Breast epithelium (tissue), 4 donors: ENCODE data around the gene CAMK2B. TPM values are rescaled to one million over a fixed set of nuclear protein-coding genes. Genes with fewer than 3 reads are reported as not detected.

Experiments
- DNase-seq, 2 donors: peaks; one replicate each; pipeline ENCODE4 v3.0.0-alpha.2; 2019; ENCODE audit warnings: low spot score in 2 of 2
- H3K27ac ChIP-seq, 2 donors: fragments of 200-600 bp; sonication (generic) in 1 of 2; one replicate each; pipeline ENCODE4 v1.5.1; 2016 to 2019; ENCODE audit warnings: mild to moderate bottlenecking in 1 of 2
- H3K27me3 ChIP-seq, 2 donors: fragments of 200-600 bp; sonication (generic) in 1 of 2; one replicate each; pipeline versions ENCODE4 v1.5.1 to v1.6.0; 2017 to 2019; ENCODE audit warnings: control low read depth in 1 of 2, mild to moderate bottlenecking in 1 of 2
- H3K36me3 ChIP-seq: fragments of 200-600 bp; one replicate; pipeline ENCODE4 v1.5.1; 2019
- H3K4me1 ChIP-seq, 2 donors: fragments of 200-600 bp; sonication (generic); one replicate each; pipeline ENCODE4 v1.5.1; 2016 to 2019; ENCODE audit warnings: control low read depth in 1 of 2
- H3K4me3 ChIP-seq, 3 donors: fragments of 200-600 bp; sonication (generic); 1 replicate in 2 of 3; 2 replicates in 1 of 3; pipeline ENCODE4 v1.5.1; 2016 to 2019; ENCODE audit warnings: mild to moderate bottlenecking in 3 of 3, moderate library complexity in 2 of 3
- H3K9me3 ChIP-seq, 2 donors: fragments of 200-600 bp; sonication (generic) in 1 of 2; one replicate each; pipeline ENCODE4 v1.5.1; 2016 to 2019; ENCODE audit warnings: control low read depth in 1 of 2
- POLR2A ChIP-seq: fragments of 450-650 bp; IDR thresholded peaks from one replicate; pipeline ENCODE4 v1.6.1; 2016; ENCODE audit warnings: antibody characterized with exemption, mild to moderate bottlenecking, moderate library complexity
- POLR2AphosphoS5 ChIP-seq, 3 donors: sonication (generic); formaldehyde crosslinking; IDR thresholded peaks; one replicate each; pipeline ENCODE4 v1.6.1; 2017; ENCODE audit warnings: antibody characterized with exemption in 3 of 3
- intact Hi-C: fragments of 100-400 bp; cut with DNase I; formaldehyde crosslinking; loops from one replicate; pipeline ENCODE4 v1.15.1; 2023; ENCODE audit warnings: low total_unique reads
- total RNA-seq, 3 donors: library from RNA; depleted of rRNA; stranded (reverse); fragments of >200 nt; gene quantifications; one replicate each; pipeline ENCODE4 v1.1.0, GENCODE V29; 2016
- TF ChIP-seq, protein P1 (sequence below), 3 donors: fragments of 450-650 bp; IDR thresholded peaks; one replicate each; pipeline ENCODE4 v1.5.1; 2016 to 2017; ENCODE audit warnings: antibody characterized with exemption in 3 of 3, mild to moderate bottlenecking in 3 of 3, moderate library complexity in 3 of 3

CAMK2B gene
- total RNA-seq, 3 donors from 2014 or later, result 2.0 to 9.2 TPM; not detected in 1

DNA sequence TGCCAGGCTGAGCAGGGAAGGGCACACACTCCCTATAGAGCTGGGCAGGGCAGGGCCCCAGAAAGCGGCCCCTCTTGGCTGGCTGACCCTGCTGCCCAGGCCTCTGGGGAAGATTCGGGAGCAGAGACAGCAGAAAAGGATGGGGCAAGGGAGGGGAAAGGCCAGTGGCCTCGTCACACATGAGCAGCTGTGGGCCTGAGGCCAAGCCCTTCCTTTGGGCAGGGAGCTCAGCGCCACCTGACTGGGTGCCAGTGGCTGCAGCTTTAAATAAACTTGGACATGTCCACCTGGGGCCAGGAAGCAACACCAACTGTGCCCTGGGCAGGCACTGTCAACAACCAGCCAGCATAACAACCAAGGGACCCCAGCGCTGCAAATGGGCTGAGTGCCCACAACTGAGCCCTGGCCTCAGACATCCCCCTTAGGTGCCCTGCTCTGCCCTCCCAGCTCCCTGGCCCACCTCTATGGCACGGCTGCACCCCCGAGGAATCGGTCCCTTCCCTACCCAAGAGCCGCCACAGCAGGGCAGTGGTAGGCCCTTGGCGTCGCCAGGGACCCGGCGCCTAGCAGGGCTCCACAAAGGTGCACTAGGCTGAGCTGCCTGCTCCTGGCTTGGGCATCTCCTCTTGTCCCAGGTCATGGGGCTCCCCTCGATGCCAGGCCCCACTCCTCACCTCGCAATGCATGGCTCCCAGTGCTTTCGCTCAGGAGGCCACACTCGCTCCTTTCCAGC, 2.6 kb downstream of the CAMK2B start:
- H3K4me3 ChIP-seq, result no peak overlapping the region
- TF ChIP-seq POLR2AphosphoS5 (IDR thresholded peaks at IDR 0.05) (no peak), POLR2A (no peak)
- TF ChIP-seq, protein P1, sequence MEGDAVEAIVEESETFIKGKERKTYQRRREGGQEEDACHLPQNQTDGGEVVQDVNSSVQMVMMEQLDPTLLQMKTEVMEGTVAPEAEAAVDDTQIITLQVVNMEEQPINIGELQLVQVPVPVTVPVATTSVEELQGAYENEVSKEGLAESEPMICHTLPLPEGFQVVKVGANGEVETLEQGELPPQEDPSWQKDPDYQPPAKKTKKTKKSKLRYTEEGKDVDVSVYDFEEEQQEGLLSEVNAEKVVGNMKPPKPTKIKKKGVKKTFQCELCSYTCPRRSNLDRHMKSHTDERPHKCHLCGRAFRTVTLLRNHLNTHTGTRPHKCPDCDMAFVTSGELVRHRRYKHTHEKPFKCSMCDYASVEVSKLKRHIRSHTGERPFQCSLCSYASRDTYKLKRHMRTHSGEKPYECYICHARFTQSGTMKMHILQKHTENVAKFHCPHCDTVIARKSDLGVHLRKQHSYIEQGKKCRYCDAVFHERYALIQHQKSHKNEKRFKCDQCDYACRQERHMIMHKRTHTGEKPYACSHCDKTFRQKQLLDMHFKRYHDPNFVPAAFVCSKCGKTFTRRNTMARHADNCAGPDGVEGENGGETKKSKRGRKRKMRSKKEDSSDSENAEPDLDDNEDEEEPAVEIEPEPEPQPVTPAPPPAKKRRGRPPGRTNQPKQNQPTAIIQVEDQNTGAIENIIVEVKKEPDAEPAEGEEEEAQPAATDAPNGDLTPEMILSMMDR (IDR thresholded peaks at IDR 0.05), result no peak
- H3K4me1 ChIP-seq, result no peaks in the 10 kb centered on the region
- no peak overlapping the region for H3K27ac ChIP-seq
- no peaks in the 10 kb centered on the region for H3K9me3 ChIP-seq
- intact Hi-C loops, result no loop called here
- H3K36me3 ChIP-seq, result no peaks in the 10 kb centered on the region
- peaks cover 0 to 24% of the 10 kb centered on the region in 2 donors for H3K27me3 ChIP-seq
- no peak for DNase-seq

DNA sequence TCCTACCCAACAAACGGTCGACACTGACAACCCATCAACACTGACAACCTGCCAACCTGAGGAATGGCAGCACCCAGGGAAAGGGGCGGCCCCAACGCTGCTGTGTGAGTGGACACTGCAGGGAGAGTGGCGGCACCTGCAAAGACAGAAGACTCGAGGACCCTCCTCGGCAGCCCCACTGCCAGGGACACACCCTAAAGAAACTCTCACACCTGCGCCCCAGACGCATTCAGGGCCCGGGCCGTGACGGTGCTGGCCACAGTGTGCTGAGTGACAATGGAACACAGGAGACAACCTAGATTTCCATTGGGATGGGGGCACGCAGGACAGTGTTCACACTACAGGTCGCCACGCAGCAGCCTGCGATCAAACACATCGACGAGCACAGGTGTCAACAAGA, 3.6 kb downstream of the CAMK2B start:
- TF ChIP-seq POLR2A, result no peak
- TF ChIP-seq, protein P1 (IDR thresholded peaks at IDR 0.05), result no peak
- no peak for TF ChIP-seq POLR2AphosphoS5 (IDR thresholded peaks at IDR 0.05)
- intact Hi-C loops, result no loop called here
- no peak overlapping the region for H3K27ac ChIP-seq

DNA sequence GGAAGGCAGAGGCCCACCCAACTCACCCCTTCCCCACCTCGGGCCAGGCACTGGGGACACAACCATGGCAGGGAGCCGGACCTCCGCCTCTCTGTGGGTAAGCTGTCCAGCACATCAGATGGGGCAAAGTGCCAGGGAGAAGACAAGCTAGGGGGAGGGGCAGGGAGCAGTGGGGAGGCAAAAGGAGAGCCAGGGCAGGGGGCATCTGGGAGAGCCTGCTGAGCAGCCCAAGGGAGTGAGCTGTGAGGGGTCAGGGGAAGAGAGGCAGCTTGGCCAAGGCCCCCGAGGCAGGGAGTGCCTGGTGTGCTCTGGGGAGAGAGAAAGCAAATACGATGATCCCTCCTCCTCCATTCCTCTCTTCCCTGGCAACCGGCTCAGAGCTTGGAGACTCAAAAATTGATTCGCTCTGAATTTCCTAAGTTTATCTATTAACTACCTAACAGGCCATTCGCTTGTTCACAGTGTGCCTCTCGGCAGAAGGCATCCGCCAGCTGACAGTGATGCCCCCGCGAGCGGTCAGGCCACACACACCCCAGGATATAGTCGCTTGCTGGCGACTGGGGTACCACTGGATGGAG, 4.5 kb downstream of the CAMK2B start:
- intact Hi-C loops, result no loop called here
- H3K9me3 ChIP-seq, result no peaks in the 10 kb centered on the region
- no peak for TF ChIP-seq POLR2A
- TF ChIP-seq, protein P1 (IDR thresholded peaks at IDR 0.05), result no peak
- no peak for TF ChIP-seq POLR2AphosphoS5 (IDR thresholded peaks at IDR 0.05)
- H3K27me3 ChIP-seq, result peaks cover 0 to 13% of the 10 kb centered on the region in 2 donors
- no peak overlapping the region for H3K27ac ChIP-seq
- H3K36me3 ChIP-seq, result no peaks in the 10 kb centered on the region
- no peak overlapping the region for H3K4me3 ChIP-seq
- no peak for DNase-seq
- no peaks in the 10 kb centered on the region for H3K4me1 ChIP-seq

More for the DNA sequence above, 3.6 kb downstream of the CAMK2B start:
- no peaks in the 10 kb centered on the region for H3K9me3 ChIP-seq
- no peak overlapping the region for H3K4me3 ChIP-seq
- DNase-seq, result no peak
- no peaks in the 10 kb centered on the region for H3K36me3 ChIP-seq
- H3K4me1 ChIP-seq, result no peaks in the 10 kb centered on the region
- peaks cover 0 to 22% of the 10 kb centered on the region in 2 donors for H3K27me3 ChIP-seq

- H3K9me3 ChIP-seq, result peaks cover 0 to 7% of the 10 kb centered on the region in 2 donors
- no peak for DNase-seq
- H3K4me1 ChIP-seq, result no peaks in the 10 kb centered on the region
- TF ChIP-seq POLR2A (no peak), POLR2AphosphoS5 (IDR thresholded peaks at IDR 0.05) (no peak)
- TF ChIP-seq, protein P1 (IDR thresholded peaks at IDR 0.05), result no peak
- H3K36me3 ChIP-seq, result no peaks in the 10 kb centered on the region
- no peak overlapping the region for H3K27ac ChIP-seq
- peaks cover 0 to 12% of the 10 kb centered on the region in 2 donors for H3K27me3 ChIP-seq
- intact Hi-C loops, result no loop called here
- H3K4me3 ChIP-seq, result no peak overlapping the region
Observed at GRCh38 chr7:44320141-44320540, 5.3 kb downstream of the CAMK2B start.

DNA sequence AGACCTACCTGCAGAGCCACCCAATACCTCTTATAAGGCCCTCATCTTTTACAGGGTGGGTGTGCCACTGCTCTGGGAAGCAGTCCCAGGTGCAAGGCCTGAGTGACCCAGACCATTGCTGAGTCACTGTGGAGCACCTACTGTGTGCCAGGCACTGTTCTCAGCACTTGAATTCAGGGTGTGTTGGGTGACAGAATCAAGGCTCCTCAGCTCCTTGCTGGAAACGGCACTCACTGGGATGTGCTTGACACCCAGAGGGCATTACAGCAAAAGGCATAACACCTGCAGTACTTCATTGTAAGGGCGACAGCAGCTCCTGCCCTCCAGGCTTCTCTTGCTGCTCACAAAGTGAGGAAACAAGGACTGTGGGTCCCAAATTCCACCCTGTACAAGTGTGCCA, 7.1 kb downstream of the CAMK2B start:
- intact Hi-C loops, result no loop called here
- Histone ChIP-seq H3K4me1 (no peaks in the 10 kb centered on the region), H3K27me3 (no peaks in the 10 kb centered on the region), H3K9me3 (peaks cover 0 to 8% of the 10 kb centered on the region in 2 donors), H3K27ac (no peak overlapping the region), H3K36me3 (no peaks in the 10 kb centered on the region), H3K4me3 (no peak overlapping the region)
- TF ChIP-seq POLR2AphosphoS5 (IDR thresholded peaks at IDR 0.05), result no peak
- no peak for TF ChIP-seq POLR2A
- TF ChIP-seq, protein P1 (IDR thresholded peaks at IDR 0.05), result no peak
- no peak for DNase-seq
